Stromal cell of bone marrow (primary cell): ENCODE measurements around the gene SPC24.
"Not testable (repeated sequence)": the region's sequence is repeated elsewhere in the genome, so short reads cannot be mapped to it uniquely, and the experiment has no call there.

ENCODE experiments used
- DNase-seq: peaks from one replicate; pipeline ENCODE4 v3.0.0-alpha.2; 2012; ENCODE audit warnings: low read depth

The SPC24 gene

DNA sequence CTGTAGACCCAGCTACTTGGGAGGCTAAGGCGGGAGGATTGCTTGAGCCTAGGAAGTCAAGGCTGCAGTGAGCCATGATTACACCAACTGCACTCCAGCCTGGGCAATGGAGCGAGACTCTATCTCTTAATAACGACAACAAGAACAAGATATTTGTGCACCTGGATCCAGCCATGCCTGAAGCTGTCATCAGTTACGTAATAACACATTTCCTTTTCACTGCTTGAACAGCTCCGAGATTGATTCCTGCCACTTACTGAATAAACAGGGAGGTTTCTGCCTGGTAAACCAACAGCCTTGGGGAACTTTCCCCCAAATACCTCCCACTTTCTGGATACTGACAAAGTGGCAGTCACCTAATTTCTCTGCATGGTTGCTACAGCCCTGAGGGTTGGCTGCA, 36.4 kb upstream of the SPC24 start:
- no peak for DNase-seq

DNA sequence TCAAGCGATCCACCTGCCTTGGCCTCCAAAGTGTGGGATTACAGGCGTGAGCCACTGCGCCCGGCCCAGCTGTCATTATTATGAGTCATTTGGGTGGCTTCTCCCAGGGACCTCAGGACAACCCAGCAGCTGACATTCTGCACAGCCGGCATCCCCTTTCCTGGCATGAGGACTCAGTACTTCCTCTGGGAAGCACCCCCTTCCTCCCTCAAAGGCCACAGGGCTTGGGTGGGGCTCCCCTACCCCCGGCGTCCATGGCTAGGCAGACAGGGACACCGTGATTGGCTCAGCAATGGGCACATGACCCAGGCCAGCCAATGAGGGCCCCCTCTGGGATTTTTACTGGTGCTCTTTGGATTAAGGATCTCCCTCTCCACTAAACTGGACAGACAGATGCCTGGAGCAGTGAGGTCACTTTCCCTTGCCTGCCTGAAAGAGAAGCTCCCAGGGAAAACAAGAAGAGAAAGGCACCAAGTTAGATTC, 35.7 kb upstream of the SPC24 start:
- DNase-seq: peak; percentile 79

DNA sequence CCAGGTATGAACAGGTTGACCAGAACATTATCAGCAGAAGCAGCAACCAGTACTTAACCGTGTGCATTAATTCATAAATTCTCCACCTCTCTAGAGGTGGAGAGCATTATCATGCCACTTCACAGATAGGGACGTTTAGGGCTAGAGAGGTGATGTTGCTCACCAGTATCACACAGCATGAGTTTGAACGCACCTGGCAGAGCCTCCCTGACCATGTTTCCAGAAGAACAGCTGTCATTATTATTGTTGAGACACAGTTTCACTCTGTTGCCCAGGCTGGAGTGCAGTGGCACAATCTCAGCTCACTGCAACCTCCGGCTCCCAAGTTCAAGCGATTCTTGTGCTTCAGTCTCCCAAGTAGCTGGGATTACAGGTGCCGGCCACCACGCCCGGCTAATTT, 34.9 kb upstream of the SPC24 start:
- no peak for DNase-seq

DNA sequence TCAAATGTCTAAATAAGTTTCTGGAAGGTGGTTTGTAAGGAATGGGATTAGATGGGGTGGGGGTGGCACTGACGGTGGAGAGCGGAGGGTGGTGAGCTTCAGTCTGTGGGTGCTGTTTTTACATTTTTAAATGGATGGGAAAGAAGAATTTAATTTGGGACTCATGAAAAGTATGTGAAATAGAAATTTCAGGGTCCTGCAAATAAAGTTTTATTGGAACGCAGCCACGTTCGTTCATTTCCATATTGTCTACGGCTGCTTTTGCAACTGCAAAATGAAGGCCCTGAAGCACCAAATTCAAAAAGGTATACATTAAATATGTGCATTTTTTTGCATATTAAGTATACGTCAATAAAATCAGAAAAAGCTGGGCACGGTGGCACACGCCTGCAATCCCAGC, 31.9 kb upstream of the SPC24 start:
- no peak for DNase-seq

DNA sequence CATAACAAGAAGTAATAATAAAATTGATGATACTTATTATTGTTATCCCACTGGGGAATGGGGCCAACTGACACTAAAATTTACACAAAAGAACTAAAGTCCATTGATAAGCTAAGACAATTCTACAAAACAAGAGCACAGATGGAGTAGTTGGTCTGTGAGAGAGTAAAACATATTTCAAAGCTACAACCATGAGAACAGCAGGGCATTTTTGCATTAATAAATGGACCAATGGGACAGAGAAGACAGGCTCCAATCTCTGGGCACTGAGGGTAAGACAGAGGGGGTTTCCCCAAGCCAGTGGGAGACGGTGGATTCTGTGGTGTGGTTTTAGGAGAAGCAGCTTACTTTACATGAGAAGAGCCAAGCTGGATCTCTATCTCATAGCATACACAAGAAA, 27.4 kb upstream of the SPC24 start:
- no peak for DNase-seq

DNA sequence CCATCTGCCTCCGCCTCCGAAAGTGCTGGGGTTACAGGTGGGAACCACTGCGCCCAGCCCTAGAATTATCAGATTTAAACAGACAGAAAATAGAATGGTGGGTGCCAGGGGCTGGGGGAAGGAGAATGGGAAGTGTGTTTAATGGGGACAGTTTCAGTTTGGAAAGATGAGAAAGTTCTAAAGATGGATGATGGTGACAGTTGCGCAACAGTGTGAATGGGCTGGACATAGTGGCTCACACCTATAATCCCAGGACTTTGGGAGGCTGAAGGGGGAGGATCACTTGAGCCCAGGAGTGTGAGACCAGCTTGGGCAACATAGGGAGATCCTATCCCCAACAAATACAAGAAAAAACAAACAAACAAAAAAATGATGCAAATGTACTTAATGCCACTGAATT, 25.9 kb upstream of the SPC24 start:
- no peak for DNase-seq

DNA sequence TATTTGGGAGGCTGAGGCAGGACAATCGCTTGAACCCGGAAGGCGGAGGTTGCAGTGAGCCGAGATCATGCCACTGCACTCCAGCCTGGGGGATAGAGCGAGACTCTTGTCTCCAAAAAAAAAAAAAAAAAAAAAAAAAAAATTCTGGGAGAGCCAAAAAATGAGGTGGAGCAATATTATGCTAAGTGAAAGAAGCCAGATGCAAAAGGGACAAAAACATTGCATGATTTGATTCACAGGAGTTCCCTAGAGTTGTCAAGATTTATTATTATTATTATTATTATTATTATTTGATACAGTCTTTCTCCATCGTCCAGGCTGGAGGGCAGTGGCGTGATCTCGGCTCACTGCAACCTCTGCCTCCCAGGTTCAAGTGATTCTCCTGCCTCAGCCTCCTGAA, 25.4 kb upstream of the SPC24 start:
- not testable (repeated sequence) for DNase-seq

DNA sequence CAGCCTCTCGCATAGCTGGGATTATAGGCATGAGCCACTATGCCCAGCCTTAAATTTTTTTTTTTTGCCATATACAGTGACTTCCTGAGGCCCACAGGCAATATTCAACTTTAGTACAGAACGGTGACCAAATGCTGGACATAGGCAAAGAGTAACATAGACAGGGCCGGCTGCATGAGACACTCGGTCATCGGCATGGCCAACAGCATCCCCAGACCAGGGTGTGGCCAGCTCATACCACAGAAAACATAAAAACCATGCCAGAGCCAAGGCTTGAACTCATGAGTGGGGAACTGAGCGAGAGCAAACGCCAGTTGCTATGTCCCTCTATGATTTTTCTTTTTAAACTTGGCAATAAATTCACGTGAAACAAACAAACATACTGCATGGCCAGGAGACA, 24.8 kb upstream of the SPC24 start:
- no peak for DNase-seq

DNA sequence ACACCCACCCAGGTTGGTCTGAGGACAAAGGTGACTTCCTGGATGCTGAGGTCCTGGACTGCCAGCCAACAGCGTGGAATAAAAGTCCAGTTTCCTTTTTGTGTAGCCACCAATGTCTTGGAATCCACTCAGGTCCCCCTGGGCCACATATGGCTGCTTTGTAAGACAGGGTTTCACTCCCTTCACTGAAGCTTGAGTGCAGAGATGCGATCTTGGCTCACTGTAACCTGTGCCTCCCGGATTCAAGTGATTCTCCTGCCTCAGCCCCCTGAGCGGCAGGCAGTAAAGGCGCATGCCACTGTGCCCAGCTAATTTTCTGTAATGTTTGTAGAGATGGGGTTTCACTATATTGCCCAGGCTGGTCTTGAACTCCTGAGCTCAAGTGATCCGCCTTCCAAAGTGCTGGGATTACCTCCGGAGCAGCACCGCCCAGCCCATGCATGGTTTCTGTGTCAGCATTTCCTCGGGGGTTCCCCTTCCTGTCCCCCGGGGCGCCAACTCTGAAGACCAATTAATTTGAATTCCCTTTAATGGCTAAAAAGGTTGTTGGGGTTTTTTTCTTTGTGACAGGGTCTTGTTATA, 24.2 kb upstream of the SPC24 start:
- no peak for DNase-seq

DNA sequence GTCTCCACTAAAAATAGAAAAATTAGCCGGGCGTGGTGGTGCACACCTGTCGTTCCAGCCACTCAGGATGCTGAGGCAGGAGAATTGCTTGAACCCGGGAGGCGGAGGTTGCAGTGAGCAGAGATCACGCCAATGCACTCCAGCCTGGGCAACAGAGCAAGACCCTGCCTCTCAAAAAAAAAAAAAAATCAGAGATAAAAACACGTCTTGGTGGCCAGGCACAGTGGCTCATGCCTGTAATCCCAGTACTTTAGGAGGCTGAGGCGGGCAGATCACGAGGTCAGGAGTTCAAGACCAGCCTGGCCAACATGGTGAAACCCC, 23.5 kb upstream of the SPC24 start:
- DNase-seq: not testable (repeated sequence)

DNA sequence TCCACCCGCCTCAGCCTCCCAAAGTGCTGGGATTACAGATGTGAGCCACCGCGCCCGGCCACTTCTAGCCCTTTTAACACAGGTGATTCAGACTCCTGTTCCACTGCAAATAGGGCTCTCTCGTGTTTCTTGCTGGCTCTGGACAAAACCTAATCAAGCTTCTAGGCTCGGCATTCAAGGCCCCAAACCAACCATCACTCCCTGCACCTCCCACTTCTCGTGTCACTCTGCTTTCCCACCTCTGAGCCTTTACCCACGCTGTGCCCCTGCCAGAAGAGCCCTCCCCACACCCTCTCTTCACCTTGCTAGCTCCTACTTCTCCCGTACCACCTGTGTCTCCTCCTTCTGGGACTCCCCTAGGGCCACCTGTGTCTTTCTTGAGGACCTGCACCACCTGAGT, 22.0 kb upstream of the SPC24 start:
- DNase-seq: no peak

DNA sequence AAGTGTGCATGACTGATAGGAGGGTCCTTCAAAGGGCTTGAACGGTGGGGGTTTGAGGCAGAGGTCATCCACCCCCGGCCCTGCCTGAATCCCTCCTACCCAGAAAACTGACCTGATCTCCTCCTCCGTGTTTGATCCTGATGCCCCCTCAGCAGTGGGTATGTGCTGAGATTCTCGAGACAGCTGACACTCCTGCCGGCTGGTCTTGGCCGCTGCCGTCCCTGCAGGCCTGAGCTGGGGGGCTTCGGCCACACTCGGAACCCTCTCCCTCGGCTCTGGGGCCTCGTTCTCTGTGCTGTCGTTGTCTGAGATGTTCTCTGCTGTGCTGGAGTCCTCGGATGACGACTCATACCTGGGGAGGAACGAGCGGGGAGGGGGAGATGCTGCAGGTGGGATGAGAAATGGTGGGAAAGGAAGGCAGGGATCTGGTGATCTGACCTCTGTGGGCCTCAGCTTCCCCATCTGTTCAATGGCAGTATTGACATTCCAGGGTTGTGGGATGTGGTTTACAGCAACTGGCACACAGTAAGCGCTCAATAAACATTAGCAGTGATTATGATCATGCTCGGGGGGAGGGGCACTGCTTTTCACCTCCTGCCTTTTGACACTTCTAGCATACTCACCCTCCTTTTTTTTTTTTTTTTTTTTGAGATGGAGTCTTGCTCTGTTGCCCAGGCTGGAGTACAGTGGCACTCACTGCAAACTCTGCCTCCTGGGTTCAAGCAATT, 21.0 kb upstream of the SPC24 start:
- DNase-seq: no peak

DNA sequence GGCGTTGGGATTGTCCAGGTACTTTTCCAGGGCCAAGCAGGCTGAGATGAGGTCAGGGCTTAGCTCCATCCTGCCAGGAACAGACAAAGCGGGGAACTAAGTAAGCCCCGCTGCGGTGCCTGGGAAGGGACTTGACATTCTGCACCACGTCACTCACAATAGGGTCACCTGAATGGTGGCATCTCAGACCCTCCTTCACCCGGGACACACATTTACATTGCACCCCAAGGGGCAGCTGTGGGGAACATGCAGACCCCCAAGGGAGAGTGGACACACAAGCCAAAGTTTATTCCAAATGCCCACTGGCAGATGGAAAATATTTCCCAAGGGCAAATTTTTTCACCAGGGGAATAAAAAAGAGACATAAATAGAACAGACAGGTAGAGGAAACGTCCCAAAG, 20.3 kb upstream of the SPC24 start:
- no peak for DNase-seq

DNA sequence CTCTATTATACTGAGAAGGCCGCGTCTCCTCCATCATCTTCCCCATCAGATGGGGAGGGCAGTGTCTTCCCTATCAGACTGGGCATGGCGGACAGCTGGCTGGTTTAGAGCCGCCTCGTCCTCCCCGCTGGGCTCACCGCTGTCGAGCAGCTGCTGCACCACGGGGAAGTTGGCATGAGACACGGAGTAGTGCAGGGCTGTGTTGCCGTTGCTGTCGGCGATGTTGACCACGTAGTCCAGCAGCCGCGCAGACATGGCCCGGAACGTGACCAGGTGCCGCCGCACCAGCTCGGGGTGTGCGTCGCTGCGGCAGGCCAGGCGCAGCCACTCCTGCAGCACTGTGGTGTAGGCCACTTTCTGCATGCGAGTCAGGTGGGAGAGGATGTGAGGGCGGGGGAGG, 18.8 kb upstream of the SPC24 start:
- DNase-seq: no peak

DNA sequence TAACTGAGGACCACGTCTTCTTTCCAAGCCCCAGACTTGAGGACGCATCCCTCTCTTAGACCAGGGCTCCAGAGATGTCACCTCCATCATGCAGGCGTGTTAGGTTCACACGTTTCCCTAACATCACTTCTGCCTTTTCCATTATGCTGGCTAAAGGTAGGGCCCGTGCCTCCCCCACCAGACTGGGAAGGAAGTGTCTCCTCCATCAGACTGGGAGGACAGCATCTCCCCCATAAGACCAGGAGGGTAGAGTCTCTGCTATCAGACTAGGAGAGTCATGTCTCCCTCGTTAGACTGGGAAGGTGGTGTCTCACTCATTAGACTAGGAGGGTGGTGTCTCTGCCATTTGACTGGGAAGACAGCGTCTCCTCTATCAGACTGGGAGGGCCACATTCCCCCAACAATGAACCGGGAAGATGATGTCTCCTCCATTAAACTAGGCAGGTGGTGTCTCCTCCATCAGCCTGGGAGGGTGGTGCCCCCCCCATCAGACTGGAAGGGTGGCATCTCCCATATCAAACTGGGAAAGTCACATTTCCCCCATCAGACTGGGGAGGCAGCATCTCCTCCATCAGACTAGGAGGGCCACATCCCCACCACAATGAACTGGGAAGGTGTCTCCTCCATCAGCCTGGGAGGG, 18.1 kb upstream of the SPC24 start:
- DNase-seq: no peak

DNA sequence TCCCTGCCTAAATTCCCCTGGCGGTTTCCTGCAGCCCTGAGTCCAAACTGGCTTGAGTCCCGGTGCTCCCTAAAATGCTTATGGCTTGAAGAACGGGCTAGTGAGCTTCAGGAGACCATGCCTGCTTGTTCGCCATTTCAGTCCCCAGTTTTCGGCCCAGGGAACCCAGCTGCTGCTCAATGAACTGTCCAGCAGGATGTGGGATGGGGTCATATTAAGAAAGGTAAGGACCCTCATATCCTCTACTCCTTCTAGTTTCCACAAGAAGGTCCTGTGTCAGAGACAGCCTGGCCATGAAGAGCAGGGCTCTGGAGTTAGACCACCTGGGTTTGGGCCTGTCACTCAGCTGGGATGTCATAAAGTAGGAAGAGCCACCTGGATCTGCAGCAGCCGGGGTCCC, 17.0 kb upstream of the SPC24 start:
- no peak for DNase-seq

DNA sequence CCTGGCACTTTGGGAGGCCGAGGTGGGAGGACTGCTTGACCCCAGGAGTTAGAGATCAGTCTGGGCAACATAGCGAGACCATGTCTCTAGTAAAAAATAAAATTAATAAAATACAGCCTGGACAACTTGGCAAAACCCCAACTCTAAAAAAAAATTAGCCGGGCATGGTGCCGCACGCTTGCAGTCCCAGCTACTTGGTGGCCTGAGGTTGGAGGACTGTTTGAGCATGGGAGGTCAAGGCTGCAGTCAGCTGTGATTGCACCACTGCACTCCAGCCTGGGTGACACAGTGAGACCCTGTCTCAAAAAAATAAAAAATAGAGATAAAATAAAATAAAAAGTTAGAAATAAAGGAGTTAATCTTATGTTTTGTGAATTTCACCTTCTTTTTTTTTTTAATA, 15.6 kb upstream of the SPC24 start:
- no peak for DNase-seq

DNA sequence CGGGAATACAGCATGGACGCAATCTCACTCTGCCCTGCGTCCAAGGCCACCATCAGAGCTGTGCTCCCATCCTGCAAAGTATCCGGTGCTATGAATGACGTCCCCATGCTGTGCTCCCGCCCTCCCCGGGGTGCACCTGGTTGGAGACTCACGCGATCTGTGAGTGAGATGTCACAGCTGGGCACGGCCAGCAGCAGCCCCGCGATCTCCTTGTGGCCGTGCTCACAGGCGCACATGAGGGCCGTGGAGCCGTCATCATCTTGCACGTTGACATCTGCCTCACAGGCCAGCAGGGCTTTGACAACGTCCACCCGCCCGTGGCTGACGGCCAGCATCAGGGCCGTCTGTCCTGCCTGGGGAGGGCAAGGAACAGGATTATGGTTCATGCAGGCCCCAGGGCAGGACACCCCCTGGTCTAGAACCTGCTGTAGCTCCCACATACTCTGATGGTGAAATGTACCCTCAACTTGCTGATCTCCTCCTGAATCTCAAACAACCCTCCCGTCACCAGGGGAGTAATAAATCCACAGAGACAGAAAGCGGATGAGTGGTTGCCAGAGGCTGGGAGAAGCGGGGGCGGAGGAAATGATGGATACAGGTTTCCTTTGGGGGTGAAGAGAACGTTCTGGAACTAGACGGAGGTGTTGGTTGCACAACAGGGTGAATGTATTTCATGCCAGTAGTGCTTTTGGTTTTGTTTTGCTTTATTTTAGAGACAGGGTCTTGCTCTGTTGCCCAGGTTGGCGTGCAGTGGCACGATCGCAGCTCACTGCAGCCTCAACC, 14.5 kb upstream of the SPC24 start:
- no peak for DNase-seq

DNA sequence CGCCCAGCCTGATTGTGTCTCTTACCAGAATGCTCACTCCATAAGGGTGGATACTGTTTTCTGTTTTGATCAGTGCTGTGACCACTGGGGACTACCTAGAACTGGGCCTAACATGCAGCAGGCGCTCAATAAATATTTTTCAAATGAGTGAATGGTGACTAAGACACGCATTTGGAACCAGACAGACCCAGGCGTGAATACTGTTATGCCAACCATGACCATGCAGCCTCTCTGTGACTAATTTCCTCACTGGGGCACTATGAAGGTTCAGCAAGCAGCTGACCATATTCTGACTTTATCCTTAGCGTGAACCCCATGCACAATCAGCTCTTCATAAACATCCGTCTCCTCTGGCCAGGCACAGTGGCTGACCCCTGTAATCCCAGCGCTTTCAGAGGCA, 13.0 kb upstream of the SPC24 start:
- DNase-seq: peak; percentile 96

DNA sequence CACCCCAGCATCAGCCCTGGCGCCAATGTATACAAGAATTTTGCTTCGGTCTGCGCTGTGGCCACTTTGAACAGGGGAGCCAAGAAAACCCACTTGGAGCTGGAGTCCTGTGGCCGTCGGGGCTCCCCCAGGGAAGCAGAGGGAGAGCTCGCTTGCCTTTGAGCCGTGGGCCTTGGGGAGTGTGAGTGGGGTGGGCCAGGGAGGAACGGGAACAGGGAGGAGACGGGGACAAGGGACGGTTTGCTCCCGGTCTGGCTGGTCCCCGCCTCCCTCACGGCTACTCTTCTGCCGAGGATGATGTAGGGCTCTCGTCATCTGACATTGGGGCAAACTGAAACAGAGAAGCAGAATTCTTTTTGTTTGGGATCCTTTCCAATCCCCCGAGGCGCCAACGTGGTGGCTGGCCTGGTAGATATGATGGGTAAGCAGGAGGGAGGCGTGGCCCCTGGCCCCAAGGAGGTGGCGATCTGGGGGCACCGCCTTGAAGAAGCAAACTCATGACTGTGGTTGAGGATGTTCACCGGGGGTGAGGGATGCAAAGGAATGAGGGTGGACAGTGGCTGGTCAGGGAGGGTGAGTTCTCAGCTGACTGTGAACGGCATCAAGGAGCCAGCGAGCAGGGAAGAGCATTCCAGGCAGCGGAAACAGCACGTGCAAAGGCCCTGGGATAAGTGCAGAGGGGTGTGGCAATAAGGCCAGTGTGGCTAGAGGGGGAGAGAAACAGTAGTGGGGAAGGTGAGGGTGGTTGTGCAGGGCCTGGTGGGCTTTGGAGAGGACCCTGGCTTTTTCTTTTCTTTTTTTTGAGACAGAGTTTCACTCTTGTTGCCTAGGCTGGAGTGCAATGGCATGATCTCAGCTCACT, 10.9 kb upstream of the SPC24 start:
- no peak for DNase-seq

DNA sequence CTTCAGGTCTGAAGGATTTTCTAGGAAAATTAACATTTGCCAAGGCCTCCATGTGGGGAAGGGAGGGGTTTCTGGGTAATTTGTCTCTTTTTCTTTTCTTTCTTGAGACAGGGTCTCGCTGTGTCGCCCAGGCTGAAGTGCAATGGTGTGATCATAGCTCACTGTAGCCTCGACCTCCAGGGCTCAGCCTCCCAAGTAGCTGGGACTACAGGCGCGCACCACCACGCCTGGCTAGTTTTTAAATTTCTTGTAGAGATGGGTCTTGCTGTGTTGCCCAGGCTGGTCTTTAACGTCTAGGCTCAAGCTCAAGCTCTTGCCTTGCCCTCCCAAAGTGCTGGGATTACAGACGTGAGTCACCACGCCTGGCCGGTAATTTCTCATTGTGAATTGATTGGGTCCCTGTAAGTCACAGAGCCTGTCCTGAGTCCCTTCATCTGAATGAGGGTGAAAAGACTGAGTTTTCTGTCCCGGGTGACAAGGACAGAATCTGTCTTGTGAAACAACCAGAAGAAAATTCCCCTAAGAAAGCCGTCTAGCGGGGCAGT, 10.0 kb upstream of the SPC24 start:
- DNase-seq: no peak
